Amygdala (tissue), 56 donors: ENCODE measurements around the gene SLC24A5.

Source experiments
- DNase-seq, 56 donors: peaks; one replicate each; lab custom pipeline; 2025; lab: John Stamatoyannopoulos, UW

Gene SLC24A5

DNA sequence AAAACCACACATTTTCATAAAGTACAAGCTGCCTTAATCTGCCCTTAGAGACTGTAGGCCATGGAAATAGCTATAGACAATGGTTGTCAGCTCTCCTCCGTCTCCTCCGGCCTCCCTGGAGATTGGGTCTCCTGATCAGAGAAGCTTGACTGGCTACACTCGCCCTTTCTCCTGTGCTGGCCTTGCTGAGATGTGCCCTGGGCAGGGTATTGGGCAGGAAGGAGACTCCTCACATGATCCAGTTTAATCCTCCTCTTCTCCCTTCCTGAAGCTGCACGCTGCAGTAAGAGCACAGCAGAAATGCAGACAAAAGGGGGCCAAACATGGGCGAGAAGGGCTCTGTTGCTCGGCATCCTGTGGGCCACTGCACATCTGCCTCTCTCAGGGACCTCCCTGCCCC, at the start of gene SLC24A5:
TSS of gene SLC24A5 (plus strand) at position 246 of the 400 bp plus-strand sequence. CDS start at position 301, 55 bp downstream.
- no peak for DNase-seq

DNA sequence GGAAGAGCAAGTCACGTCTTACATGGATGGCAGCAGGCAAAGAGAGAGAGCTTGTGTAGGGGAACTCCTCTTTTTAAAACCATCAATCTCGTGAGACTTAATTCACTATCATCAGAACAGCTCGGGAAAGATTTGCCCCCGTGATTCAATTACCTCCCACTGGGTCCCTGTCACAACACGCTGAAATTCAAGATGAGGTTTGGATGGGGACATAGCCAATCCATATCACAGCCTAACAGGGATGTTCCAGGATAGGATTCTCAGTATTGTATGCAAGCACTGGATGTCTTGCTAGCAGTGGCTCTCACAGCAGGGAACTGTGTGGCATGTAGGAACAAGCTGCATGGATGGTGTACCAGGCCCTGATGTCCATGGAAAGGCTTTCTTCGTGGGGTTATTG, 47.8 kb upstream of the SLC24A5 start:
- DNase-seq, result no peak

GRCh38 chr15:48073881-48074280, 46.9 kb upstream of the SLC24A5 start:
- no peak for DNase-seq

DNA sequence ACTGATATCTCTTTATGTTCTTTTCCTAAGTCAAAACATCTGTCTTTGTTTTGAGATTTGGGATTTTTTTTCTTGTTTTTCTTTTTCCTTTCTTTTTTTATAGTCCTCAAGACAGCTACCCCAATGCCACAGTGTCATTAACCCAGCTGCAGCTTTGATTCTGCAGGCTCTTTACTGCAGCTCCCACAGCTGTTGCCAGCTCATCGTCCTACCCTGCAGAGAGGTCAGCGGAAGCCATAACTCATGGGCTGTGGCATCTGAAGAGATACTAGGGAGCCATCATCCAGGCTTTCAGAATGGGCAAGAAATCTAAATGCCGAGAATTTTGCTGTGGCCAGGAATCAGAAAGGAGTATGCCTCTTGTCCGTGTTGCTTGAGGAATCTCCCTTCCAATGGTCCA, 44.3 kb upstream of the SLC24A5 start:
- no peak for DNase-seq

GRCh38 chr15:48077616-48078184, 43.1 kb upstream of the SLC24A5 start:
- DNase-seq, result no peak

- no peak for DNase-seq
Measured at GRCh38 chr15:48084759-48085590, 35.8 kb upstream of the SLC24A5 start.

DNA sequence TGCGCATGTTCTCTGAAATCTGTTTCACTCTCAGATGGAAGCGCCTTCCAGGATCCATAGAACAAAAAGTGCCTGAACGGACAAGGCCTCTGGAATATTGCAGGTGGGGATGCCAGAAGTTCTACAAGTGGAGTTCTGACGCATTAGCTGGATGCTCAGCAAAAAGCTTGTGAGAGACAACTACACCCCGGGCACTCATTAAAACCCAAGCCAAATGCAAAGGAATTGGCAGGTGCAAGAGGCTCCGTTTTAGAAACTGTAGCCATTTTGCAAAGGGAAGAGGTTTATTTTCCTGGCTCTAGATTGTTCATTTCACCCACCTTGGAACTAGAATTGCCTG, 35.2 kb upstream of the SLC24A5 start:
- DNase-seq, result peak in 2 of 56 donors; percentile 3 to 16

- no peak for DNase-seq
Measured at GRCh38 chr15:48086133-48086532, 34.7 kb upstream of the SLC24A5 start.

GRCh38 chr15:48086576-48086975, 34.2 kb upstream of the SLC24A5 start:
- DNase-seq, result no peak

DNA sequence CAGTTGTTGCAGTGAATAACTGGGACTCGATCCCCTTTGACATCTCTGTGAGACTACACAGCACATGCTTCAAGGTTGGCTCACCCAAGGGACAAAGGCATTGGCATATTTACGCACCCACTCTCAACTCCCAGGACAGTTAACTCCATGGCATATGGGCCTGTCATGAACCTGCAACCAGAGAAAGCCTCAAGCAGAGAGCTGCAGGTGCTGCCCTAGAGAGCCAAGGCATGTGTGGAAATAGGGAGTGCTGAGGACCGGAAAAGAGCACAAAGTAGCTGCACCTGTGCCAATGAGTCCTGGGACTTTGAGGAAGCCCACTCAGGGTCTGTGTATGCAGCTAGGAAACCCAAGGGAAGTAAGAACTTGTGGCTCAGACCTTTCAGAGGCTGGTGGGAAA, 32.9 kb upstream of the SLC24A5 start:
- no peak for DNase-seq

DNA sequence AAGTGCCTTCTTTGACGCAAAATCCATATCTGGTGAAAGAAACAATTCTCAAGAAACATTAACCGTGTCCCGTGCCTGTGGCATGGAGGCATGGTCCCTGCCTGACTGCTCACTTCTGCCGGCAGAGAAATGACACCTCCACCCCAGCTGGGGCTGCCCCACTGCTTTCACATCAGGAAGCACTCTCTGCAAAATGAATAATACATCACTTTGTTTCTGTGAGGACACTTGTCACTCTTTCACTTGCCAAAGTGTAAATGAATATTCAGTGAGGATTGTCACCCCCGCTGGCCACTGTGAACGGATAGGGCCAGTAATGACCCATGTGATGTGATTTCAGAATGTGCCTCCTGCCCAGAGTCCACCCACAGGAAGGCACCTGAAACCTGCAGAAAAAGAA, 31.1 kb upstream of the SLC24A5 start:
- no peak for DNase-seq

DNA sequence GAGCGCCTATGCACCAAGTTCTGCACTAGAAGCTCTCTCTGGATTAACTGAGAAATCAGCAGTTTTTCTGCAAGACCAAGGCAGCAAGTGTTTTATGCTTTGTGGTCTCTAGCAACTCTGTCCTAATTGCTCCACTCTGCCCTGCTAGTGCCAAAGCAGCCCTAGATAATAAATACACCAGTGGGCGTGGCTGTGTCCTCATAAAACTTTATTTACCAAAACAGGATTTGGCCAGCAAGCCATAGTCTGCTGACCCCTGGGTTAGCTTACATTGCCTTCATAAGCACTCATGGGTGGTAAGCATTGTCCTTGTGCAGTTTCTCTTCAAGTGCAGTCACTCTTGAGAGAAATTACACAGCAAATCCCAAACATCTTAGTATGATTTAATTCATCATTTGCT, 30.7 kb upstream of the SLC24A5 start:
- no peak for DNase-seq

DNA sequence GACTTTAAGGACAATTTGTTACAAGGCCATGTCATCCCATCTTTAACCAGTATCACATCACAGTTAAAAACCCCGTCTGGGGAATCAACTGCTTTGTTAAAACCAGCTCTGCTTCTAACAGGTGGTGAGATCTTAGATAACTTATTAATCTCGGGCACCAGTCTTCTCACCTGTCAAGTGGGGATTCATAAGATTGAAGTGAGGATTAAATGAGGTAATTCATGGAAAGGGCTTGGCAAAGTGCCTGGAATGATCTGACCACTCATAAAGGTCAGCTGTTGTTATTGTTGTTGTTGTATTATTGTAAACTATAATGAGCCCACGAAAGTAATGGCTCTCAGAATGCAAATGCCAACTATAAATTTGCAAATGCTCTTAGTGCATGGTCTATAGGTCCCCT, 30.1 kb upstream of the SLC24A5 start:
- DNase-seq, result no peak

DNA sequence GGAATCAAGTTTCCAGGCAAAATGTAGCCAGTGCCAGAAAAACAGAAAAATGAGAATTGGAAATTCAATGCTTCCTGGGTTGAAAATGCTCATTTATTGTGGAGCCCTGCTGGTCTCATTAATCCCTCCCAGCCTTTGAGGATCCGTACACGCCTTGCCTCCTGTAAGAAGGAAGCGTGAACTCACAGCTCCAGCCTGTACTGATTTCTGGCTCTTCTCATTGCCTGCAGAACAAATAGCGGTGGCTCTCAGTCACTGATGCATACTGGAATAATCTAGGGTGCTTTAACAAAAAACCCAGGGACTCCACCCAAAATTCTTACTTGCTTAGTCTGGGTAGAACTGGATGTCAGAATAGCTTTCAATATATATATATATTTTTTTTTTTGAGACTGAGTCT, 29.3 kb upstream of the SLC24A5 start:
- no peak for DNase-seq

GRCh38 chr15:48096355-48096786, 24.4 kb upstream of the SLC24A5 start:
- DNase-seq, result no peak

GRCh38 chr15:48096813-48097212, 24.0 kb upstream of the SLC24A5 start:
- DNase-seq, result peak in 7 of 56 donors; percentile 1 to 31 (median 5)

- DNase-seq, result no peak
Measured at GRCh38 chr15:48097264-48097663, 23.5 kb upstream of the SLC24A5 start.

DNA sequence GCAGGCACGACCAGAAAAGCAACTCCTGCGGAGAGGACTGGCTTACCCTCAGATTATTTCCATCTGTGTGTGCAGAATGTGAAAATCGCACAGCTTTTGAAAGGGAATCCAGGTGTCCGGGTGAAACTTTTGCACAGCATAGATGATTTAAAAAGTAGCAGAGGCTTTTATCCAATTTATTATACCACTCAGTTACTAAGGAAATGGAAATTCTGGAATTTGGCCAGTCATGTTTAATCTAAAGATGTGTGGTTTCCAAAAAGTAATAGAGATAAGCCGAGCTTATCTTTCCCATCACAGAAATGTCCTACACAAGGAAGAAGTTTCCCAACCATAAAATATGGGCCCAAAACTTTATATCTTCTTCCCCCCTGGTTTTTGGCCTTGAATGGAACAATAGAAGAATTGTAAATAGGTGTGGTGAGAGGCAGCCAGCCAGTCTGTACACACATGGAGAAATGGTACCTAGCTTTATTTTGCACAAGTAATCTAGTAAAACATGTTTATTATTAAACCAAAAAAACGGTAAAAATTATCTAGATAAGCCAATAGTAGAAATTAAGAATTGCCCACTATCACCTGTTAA, 19.3 kb upstream of the SLC24A5 start:
- no peak for DNase-seq

- DNase-seq, result no peak
Measured at GRCh38 chr15:48102167-48102566, 18.6 kb upstream of the SLC24A5 start.

- no peak for DNase-seq
Measured at GRCh38 chr15:48103647-48104046, 17.1 kb upstream of the SLC24A5 start.

DNA sequence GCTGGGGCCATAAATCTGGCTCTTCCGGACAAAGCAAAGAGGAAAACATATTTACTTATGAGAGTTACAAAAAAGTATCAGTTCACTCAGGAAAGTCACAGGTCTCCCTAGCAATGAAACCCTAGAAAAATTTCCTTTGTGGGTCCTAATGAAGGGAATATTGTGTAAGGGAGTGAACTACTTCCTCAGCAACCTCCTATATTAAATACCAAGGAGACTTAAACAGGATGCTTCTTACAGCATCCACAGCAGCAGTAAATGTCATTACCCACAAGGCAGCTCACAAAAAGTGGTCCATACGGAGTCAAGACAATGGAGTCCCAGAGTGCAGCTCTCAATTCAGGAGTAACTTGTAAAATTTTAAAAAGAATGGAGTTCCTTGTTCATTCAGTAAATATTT, 14.9 kb upstream of the SLC24A5 start:
- no peak for DNase-seq

GRCh38 chr15:48109212-48109611, 11.6 kb upstream of the SLC24A5 start:
- no peak for DNase-seq
